Activated naive CD8-positive, alpha-beta T cell treated with anti-CD3 and anti-CD28 coated beads for 36 hours (primary cell): ENCODE measurements around the gene NTMT2. TPM values are rescaled to one million over a fixed set of nuclear protein-coding genes. Genes with fewer than 3 reads are reported as not detected.
"Not testable (repeated sequence)": the region's sequence is repeated elsewhere in the genome, so short reads cannot be mapped to it uniquely, and the experiment has no call there.

Experiments used
- DNase-seq: peaks from one replicate; pipeline ENCODE4 v3.0.0; 2021
- H3K27ac Mint-ChIP-seq: one replicate; pipeline ENCODE4 v1.8.0; 2022; ENCODE audit warnings: mild to moderate bottlenecking, moderate library complexity, mixed read lengths
- H3K27me3 Mint-ChIP-seq: one replicate; pipeline ENCODE4 v1.8.0; 2022; ENCODE audit warnings: mild to moderate bottlenecking, mixed read lengths
- H3K36me3 Mint-ChIP-seq: one replicate; pipeline ENCODE4 v1.8.0; 2021; ENCODE audit warnings: mild to moderate bottlenecking, mixed read lengths
- H3K4me1 Mint-ChIP-seq: one replicate; pipeline ENCODE4 v1.8.0; 2021; ENCODE audit warnings: mixed read lengths
- H3K4me3 Mint-ChIP-seq: one replicate; pipeline ENCODE4 v1.8.0; 2022; ENCODE audit warnings: mild to moderate bottlenecking, moderate library complexity, mixed read lengths
- H3K9me3 Mint-ChIP-seq: one replicate; pipeline ENCODE4 v1.8.0; 2022; ENCODE audit warnings: mixed read lengths
- total RNA-seq, 2 experiments: library from RNA; stranded (reverse); gene quantifications; one replicate each; pipeline ENCODE4 v1.2.3, GENCODE V29; 2021

NTMT2 gene
- not detected for total RNA-seq

GRCh38 chr1:170145770-170146676 is at the start of gene NTMT2:
TSS of gene NTMT2 (plus strand) at chr1:170145959. CDS start at chr1:170146108, 149 bp downstream.
- no peak for DNase-seq
- Mint-ChIP-seq H3K4me3 (peak within 1 kb of the TSS; percentile 15), H3K4me1 (peaks cover 18% of the 10 kb centered on the region), H3K36me3 (peaks cover 1% of the 10 kb centered on the region), H3K9me3 (peaks cover 4% of the 10 kb centered on the region), H3K27me3 (no peaks in the 10 kb centered on the region), H3K27ac (no peak within 1 kb of the TSS)

- Mint-ChIP-seq H3K9me3 (peaks cover 9% of the 10 kb centered on the region), H3K4me1 (no peaks in the 10 kb centered on the region), H3K27me3 (peaks cover 14% of the 10 kb centered on the region), H3K27ac (no peak overlapping the region), H3K4me3 (no peak overlapping the region), H3K36me3 (no peaks in the 10 kb centered on the region)
- no peak for DNase-seq
These were observed 49.6 kb upstream of the NTMT2 start for GRCh38 chr1:170095976-170096748.

DNA sequence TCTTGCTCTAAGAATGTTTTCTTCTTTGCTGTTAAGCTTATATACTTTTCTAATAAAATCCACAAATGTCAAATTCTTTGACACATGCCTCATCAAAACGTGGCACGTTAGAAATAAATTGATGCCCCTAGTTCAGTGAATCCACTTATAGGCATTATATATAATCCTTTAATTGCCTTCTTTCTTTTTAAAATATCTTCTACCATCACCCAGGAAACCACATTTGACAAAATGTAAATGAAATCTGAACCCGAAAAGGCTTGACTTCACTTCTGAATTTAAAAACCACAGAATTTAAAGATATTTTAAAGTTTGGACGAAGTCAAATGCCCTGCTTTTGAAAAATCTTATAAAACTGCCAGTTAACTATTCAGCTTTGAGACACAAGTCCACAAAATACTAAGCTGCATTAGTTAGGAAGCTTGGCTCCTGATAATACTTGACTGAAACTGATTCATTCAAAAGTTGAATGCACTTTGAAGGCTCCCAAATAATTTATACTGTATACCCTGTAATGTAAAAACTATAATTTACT is 48.9 kb upstream of the NTMT2 start:
- Mint-ChIP-seq H3K27ac (no peak overlapping the region), H3K36me3 (no peaks in the 10 kb centered on the region), H3K4me3 (no peak overlapping the region), H3K27me3 (peaks cover 14% of the 10 kb centered on the region), H3K9me3 (peaks cover 7% of the 10 kb centered on the region), H3K4me1 (no peaks in the 10 kb centered on the region)
- no peak for DNase-seq

DNA sequence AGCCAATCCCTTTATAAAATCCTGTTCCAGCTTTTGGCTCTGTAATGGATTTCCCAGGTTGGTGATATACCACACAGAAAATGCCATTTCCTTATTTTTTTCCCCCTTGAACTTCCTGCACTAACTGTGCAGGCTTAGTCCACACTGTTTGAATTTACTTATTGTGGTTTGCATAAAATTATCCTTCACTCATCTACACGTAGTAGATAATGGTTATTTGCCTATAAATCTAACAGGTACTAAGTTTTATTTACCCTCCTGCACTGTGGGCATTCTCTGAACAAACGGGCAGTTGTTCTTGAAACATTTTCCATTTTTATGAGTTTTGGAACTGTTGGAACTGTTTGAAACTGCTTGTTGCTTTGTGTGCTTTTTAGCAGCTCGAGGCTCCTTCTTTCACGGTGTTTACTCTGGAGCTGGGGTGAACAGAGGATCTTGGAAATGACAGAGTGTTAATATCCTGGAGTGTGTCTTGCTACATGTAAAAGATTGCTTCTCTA is 48.3 kb upstream of the NTMT2 start:
- Mint-ChIP-seq H3K4me1 (no peaks in the 10 kb centered on the region), H3K9me3 (peaks cover 7% of the 10 kb centered on the region), H3K27me3 (peaks cover 14% of the 10 kb centered on the region), H3K27ac (no peak overlapping the region), H3K4me3 (no peak overlapping the region), H3K36me3 (no peaks in the 10 kb centered on the region)
- no peak for DNase-seq

DNA sequence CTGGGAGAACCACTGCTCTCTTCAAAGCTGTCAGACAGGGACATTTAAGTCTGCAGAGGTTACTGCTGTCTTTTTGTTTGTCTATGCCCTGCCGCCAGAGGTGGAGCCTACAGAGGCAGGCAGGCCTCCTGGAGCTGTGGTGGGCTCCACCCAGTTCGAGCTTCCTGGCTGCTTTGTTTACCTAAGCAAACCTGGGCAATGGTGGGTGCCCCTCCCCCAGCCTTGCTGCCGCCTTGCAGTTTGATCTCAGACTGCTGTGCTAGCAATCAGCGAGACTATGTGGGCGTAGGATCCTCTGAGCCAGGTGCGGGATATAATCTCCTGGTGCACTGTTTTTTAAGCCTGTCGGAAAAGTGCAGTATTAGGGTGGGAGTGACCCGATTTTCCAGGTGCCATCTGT is 32.6 kb upstream of the NTMT2 start:
- not testable (repeated sequence) for H3K36me3 Mint-ChIP-seq, H3K4me1 Mint-ChIP-seq, H3K27ac Mint-ChIP-seq, DNase-seq, H3K4me3 Mint-ChIP-seq, H3K9me3 Mint-ChIP-seq
- peaks cover 17% of the 10 kb centered on the region for H3K27me3 Mint-ChIP-seq

GRCh38 chr1:170114906-170115305 is 30.9 kb upstream of the NTMT2 start:
- Mint-ChIP-seq H3K4me3 (no peak overlapping the region), H3K27me3 (peaks cover 17% of the 10 kb centered on the region), H3K27ac (no peak overlapping the region), H3K9me3 (peaks cover 6% of the 10 kb centered on the region), H3K4me1 (no peaks in the 10 kb centered on the region), H3K36me3 (no peaks in the 10 kb centered on the region)
- DNase-seq = no peak

- Mint-ChIP-seq H3K4me1 (peaks cover 2% of the 10 kb centered on the region), H3K9me3 (peaks cover 7% of the 10 kb centered on the region), H3K27ac (no peak overlapping the region), H3K27me3 (peaks cover 6% of the 10 kb centered on the region), H3K36me3 (no peaks in the 10 kb centered on the region), H3K4me3 (no peak overlapping the region)
- no peak for DNase-seq
These were observed 23.4 kb upstream of the NTMT2 start for GRCh38 chr1:170122366-170122765.

- no peak for DNase-seq
- Mint-ChIP-seq H3K4me3 (no peak overlapping the region), H3K36me3 (no peaks in the 10 kb centered on the region), H3K9me3 (peaks cover 7% of the 10 kb centered on the region), H3K27ac (no peak overlapping the region), H3K27me3 (peaks cover 6% of the 10 kb centered on the region), H3K4me1 (peaks cover 2% of the 10 kb centered on the region)
These were observed 20.5 kb upstream of the NTMT2 start for GRCh38 chr1:170125269-170125668.

- H3K27me3 Mint-ChIP-seq = no peaks in the 10 kb centered on the region
- H3K4me3 Mint-ChIP-seq = no peak overlapping the region
- H3K4me1 Mint-ChIP-seq = peaks cover 2% of the 10 kb centered on the region
- peaks cover 7% of the 10 kb centered on the region for H3K9me3 Mint-ChIP-seq
- H3K36me3 Mint-ChIP-seq = no peaks in the 10 kb centered on the region
- no peak for DNase-seq
- no peak overlapping the region for H3K27ac Mint-ChIP-seq
These were observed 19.1 kb upstream of the NTMT2 start for GRCh38 chr1:170126696-170127095.

DNA sequence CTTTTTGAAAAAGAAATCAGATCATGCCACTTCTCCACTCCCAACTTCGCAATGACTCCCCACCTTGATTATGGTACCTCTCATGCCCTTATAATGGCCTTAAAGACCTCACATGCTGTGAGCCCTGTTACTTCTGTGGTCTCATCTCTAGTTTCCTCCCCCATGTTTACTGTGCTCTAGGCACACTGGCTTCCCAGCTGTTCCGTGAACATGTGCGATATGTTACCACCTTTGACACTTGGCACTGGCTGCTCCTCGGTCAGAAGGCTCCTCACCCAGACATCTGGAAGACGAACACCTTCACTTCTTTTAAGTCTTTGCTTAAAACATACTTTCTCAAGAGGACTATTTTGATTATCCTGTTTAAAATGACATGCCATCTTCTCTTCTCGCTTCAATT is 14.3 kb upstream of the NTMT2 start:
- no peaks in the 10 kb centered on the region for H3K27me3 Mint-ChIP-seq
- no peaks in the 10 kb centered on the region for H3K36me3 Mint-ChIP-seq
- DNase-seq = no peak
- no peak overlapping the region for H3K4me3 Mint-ChIP-seq
- H3K4me1 Mint-ChIP-seq = peaks cover 2% of the 10 kb centered on the region
- H3K27ac Mint-ChIP-seq = no peak overlapping the region
- no peaks in the 10 kb centered on the region for H3K9me3 Mint-ChIP-seq

DNA sequence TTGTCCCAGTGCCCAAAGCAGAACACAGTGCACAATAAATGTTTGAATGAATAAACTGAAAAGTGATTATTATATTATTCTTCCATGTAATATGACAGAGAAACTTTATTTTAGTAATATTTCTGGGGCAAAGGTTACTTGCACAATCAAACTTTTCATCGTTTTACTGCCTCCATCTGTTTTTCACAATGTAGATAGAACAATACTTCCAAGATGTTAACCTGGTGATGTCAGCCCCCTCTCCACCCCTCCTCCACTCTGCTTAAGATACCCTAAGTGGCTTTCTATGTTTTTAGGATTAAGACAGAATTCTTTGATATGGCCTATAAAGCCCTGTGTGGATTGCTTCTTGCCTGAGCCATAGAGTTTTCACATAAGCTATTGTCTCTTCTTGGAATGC is 13.8 kb upstream of the NTMT2 start:
- Mint-ChIP-seq H3K27ac (no peak overlapping the region), H3K27me3 (no peaks in the 10 kb centered on the region), H3K4me3 (no peak overlapping the region), H3K36me3 (no peaks in the 10 kb centered on the region), H3K9me3 (no peaks in the 10 kb centered on the region), H3K4me1 (no peaks in the 10 kb centered on the region)
- DNase-seq = no peak

GRCh38 chr1:170133766-170134495 is 11.8 kb upstream of the NTMT2 start:
- Mint-ChIP-seq H3K27ac (no peak overlapping the region), H3K27me3 (no peaks in the 10 kb centered on the region), H3K36me3 (no peaks in the 10 kb centered on the region), H3K4me3 (no peak overlapping the region), H3K4me1 (no peaks in the 10 kb centered on the region), H3K9me3 (no peaks in the 10 kb centered on the region)
- DNase-seq = no peak

GRCh38 chr1:170134521-170134920 is 11.2 kb upstream of the NTMT2 start:
- DNase-seq = no peak
- H3K4me1 Mint-ChIP-seq = no peaks in the 10 kb centered on the region
- no peaks in the 10 kb centered on the region for H3K9me3 Mint-ChIP-seq
- no peaks in the 10 kb centered on the region for H3K36me3 Mint-ChIP-seq
- H3K27ac Mint-ChIP-seq = no peak overlapping the region
- peaks cover 4% of the 10 kb centered on the region for H3K27me3 Mint-ChIP-seq
- H3K4me3 Mint-ChIP-seq = no peak overlapping the region

- Mint-ChIP-seq H3K4me1 (no peaks in the 10 kb centered on the region), H3K9me3 (peaks cover 4% of the 10 kb centered on the region), H3K36me3 (peaks cover 1% of the 10 kb centered on the region), H3K4me3 (no peak overlapping the region), H3K27ac (no peak overlapping the region), H3K27me3 (peaks cover 9% of the 10 kb centered on the region)
- DNase-seq = no peak
These were observed 5.4 kb upstream of the NTMT2 start for GRCh38 chr1:170140371-170140770.

- H3K27me3 Mint-ChIP-seq = peaks cover 1% of the 10 kb centered on the region
- H3K4me3 Mint-ChIP-seq = no peak overlapping the region
- H3K36me3 Mint-ChIP-seq = peaks cover 1% of the 10 kb centered on the region
- H3K27ac Mint-ChIP-seq = no peak overlapping the region
- peaks cover 4% of the 10 kb centered on the region for H3K9me3 Mint-ChIP-seq
- DNase-seq = no peak
- H3K4me1 Mint-ChIP-seq = peaks cover 18% of the 10 kb centered on the region
These were observed 698 bp upstream of the NTMT2 start for GRCh38 chr1:170145061-170145460.
